CD8-positive, alpha-beta memory T cell (primary cell): Measurements from ENCODE around the gene AIM2. TPM values are rescaled to one million over a fixed set of nuclear protein-coding genes. Genes with fewer than 3 reads are reported as not detected.

Experiments used
- CTCF ChIA-PET: fragments of 350-600 bp; sonication (Branson Sonifier 250); formaldehyde crosslinking; loops from one replicate; lab custom pipeline; 2021; ENCODE audit warnings: antibody characterized with exemption; lab: Charles Lee
- POLR2A ChIA-PET: fragments of 350-600 bp; sonication (Branson Sonifier 250); formaldehyde crosslinking; loops from one replicate; lab custom pipeline; 2021; ENCODE audit warnings: antibody characterized with exemption; lab: Charles Lee
- DNase-seq, 5 donors: peaks; one replicate each; pipeline versions ENCODE4 v3.0.0 to v3.0.0-alpha.2; 2020 to 2022; ENCODE audit warnings: mixed read lengths in 1 of 5
- H3K27ac ChIP-seq: one replicate; pipeline ENCODE4 v1.7.0; 2013; ENCODE audit warnings: low read depth, mild to moderate bottlenecking, low read length, moderate library complexity
- H3K27me3 ChIP-seq: 2 replicates; pipeline ENCODE4 v1.7.0; 2013; ENCODE audit warnings: low read length, mild to moderate bottlenecking; ENCODE audit not compliant: insufficient read depth, poor library complexity, severe bottlenecking
- H3K36me3 ChIP-seq: 2 replicates; pipeline ENCODE4 v1.7.0; 2013; ENCODE audit warnings: mild to moderate bottlenecking, low read length, moderate library complexity; ENCODE audit not compliant: insufficient read depth
- H3K4me1 ChIP-seq: 2 replicates; pipeline ENCODE4 v1.7.0; 2013; ENCODE audit warnings: mild to moderate bottlenecking, low read length, moderate library complexity; ENCODE audit not compliant: insufficient read depth
- H3K4me3 ChIP-seq: 2 replicates; pipeline ENCODE4 v1.7.0; 2013; ENCODE audit warnings: mild to moderate bottlenecking, low read length
- H3K9me3 ChIP-seq: 2 replicates; pipeline ENCODE4 v1.7.0; 2013; ENCODE audit warnings: mild to moderate bottlenecking, low read length
- H3K27ac Mint-ChIP-seq, 8 donors: one replicate each; pipeline ENCODE4 v1.8.0; 2020 to 2021; ENCODE audit warnings: mixed read lengths in 8 of 8, mild to moderate bottlenecking in 6 of 8, inconsistent platforms in 3 of 8, moderate library complexity in 3 of 8
- H3K27me3 Mint-ChIP-seq, 2 donors: one replicate each; pipeline ENCODE4 v1.8.0; 2020 to 2021; ENCODE audit warnings: mixed read lengths in 2 of 2, mild to moderate bottlenecking in 1 of 2, moderate library complexity in 1 of 2
- H3K36me3 Mint-ChIP-seq, 3 donors: one replicate each; pipeline ENCODE4 v1.8.0; 2020 to 2021; ENCODE audit warnings: mixed read lengths in 3 of 3, inconsistent platforms in 1 of 3, mild to moderate bottlenecking in 1 of 3
- H3K4me1 Mint-ChIP-seq, 3 donors: one replicate each; pipeline ENCODE4 v1.8.0; 2020 to 2021; ENCODE audit warnings: mixed read lengths in 3 of 3, inconsistent platforms in 1 of 3, mild to moderate bottlenecking in 1 of 3
- H3K4me3 Mint-ChIP-seq, 7 donors: one replicate each; pipeline ENCODE4 v1.8.0; 2020 to 2021; ENCODE audit warnings: mixed read lengths in 7 of 7, mild to moderate bottlenecking in 6 of 7, moderate library complexity in 4 of 7, inconsistent platforms in 2 of 7
- H3K9me3 Mint-ChIP-seq, 5 donors: one replicate each; pipeline ENCODE4 v1.8.0; 2020 to 2022; ENCODE audit warnings: mixed read lengths in 5 of 5, mild to moderate bottlenecking in 3 of 5, moderate library complexity in 2 of 5, inconsistent platforms in 1 of 5
- polyA plus RNA-seq: library from polyadenylated mRNA; unstranded; fragments of 300-500 nt; fragmentation: Illumina TruSeq; gene quantifications from one replicate; pipeline ENCODE4 v1.2.3, GENCODE V29; 2021
- total RNA-seq, 2 experiments: library from RNA; stranded (reverse); gene quantifications; one replicate each; pipeline ENCODE4 v1.2.3, GENCODE V29; 2021

The AIM2 gene
- total and polyA plus RNA-seq, 3 experiments from 2014 or later: 3.7 to 42.3 (median 41.1) TPM

DNA sequence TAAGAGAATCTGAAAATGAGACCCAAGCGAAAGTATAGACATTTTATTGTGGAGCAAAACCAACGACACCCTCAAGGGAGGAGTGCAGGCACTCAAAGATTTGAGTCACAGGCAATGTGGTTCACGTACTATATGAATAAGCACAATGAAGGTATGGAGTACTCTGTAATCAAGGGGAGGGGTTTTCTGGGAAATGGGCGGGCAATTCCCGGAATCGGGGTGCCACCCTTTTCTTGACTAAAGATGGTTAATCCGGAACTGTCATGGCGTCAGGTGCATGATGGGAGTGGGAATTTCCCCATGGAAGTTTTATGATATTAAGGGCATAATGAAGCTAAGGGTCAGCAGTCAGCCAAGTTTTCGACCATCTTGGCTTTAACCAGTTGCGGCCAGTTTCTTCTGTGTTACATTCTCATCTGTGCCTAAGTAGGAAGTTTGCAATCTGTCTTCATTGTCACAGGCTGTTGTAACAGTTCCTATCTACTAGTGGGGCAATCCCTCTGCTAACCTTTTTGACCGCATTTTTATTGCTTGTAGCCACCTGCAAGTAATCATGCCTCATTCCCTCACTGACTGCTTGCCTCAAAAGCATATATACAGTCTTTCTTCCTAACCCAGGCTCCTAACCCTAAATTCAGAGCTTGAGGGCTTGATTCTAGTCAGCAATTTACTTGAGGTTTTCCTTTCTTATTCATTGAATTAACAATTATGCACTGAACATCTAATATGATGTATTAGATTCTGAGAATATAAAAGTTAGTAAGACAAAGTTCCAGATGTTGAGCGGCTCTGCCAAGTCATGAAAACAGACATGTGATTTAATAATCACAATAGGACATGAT, 775 bp upstream of the AIM2 start:
- Mint-ChIP-seq H3K9me3 (no peaks in the 10 kb centered on the region), H3K4me3 (peak overlapping the region; percentile 77 to 91 (median 83)), H3K4me1 (peaks cover 34 to 48% (median 42%) of the 10 kb centered on the region in 3 donors), H3K27ac (peak overlapping the region; percentile 87 to 98 (median 97)), H3K36me3 (peaks cover 0 to 10% (median 0%) of the 10 kb centered on the region in 3 donors), H3K27me3 (no peaks in the 10 kb centered on the region)
- Histone ChIP-seq H3K9me3 (no peaks in the 10 kb centered on the region), H3K4me3 (peak overlapping the region; percentile 49), H3K36me3 (no peaks in the 10 kb centered on the region), H3K27me3 (no peaks in the 10 kb centered on the region), H3K4me1 (peaks cover 31% of the 10 kb centered on the region), H3K27ac (peak overlapping the region; percentile 89)
- ChIA-PET CTCF (interaction anchor here (1.2 to 2.7 kb wide), 4 partner anchors 10 to 874 kb away, joined by 3 to 14 read pairs (median 4); no protein-coding TSS in a partner anchor), POLR2A (interaction anchor here (0.5 to 1.2 kb wide), 2 partner anchors 9 to 351 kb away, joined by 3 to 8 read pairs; no protein-coding TSS in a partner anchor)
- peak in 4 of 5 donors; percentile 73 to 91 (median 84) for DNase-seq

DNA sequence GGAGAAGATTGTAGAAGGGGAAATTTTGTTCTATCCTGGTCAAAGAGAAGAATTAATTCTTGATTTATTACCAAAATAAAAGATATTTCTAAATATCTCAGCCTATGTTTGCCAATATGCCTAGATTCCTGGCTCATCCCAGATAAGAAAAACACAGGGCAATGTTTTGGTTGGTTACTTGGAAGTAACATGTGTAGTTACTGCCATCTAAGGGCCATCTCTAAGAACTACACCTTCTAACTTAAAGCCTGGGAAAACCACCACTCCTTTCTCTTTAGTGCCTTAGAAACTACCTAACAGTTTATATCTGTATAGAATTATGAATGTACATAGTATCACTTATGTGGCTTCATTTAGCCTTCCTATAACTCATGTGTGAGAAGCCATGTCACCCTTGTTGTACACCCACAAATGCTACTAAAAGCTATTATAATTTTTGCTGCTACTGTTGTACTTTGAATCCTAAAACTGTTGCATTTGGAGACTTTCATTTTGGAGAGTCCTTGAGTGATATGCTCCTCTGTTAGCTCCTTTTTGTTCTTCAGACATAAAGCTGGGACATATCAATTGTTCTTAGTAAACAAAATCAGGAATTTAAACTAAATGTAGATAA, 4.5 kb downstream of the AIM2 start:
- peaks cover 37% of the 10 kb centered on the region for H3K4me1 ChIP-seq
- peaks cover 42 to 66% (median 59%) of the 10 kb centered on the region in 3 donors for H3K4me1 Mint-ChIP-seq

DNA sequence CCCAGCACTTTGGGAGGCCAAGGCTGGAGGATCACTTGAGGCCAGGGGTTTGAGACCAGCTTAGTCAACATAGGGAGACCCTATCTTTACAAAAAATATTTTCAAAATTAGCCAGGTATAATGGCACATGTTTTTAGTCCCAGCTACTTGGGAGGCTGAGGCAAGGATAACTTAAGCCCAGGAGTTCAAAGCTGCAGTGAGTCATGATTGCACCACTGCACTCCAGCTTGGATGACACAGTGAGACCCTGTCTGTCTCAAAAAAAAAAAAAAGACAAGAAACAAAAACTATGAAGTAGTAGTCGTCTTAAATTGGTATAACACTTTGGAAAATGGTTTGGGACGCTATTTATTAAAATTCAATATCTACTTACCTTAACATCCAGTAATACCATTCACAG, 7.7 kb downstream of the AIM2 start:
- no peak overlapping the region for H3K27ac ChIP-seq
- H3K4me1 Mint-ChIP-seq: peaks cover 22 to 47% (median 44%) of the 10 kb centered on the region in 3 donors
- H3K36me3 ChIP-seq: no peaks in the 10 kb centered on the region
- no peaks in the 10 kb centered on the region for H3K9me3 Mint-ChIP-seq
- DNase-seq: no peak
- no peaks in the 10 kb centered on the region for H3K27me3 Mint-ChIP-seq
- no peak overlapping the region for H3K4me3 ChIP-seq
- H3K27me3 ChIP-seq: no peaks in the 10 kb centered on the region
- peak overlapping the region in 2 of 7 donors; percentile 31 to 84 for H3K4me3 Mint-ChIP-seq
- H3K27ac Mint-ChIP-seq: peak overlapping the region in 3 of 8 donors; percentile 41 to 96 (median 57)
- peaks cover 0 to 16% (median 6%) of the 10 kb centered on the region in 3 donors for H3K36me3 Mint-ChIP-seq
- CTCF ChIA-PET: interaction anchor here (1.9 to 2.1 kb wide), 2 partner anchors 562 to 865 kb away, joined by 8 to 10 read pairs; no protein-coding TSS in a partner anchor
- peaks cover 16% of the 10 kb centered on the region for H3K4me1 ChIP-seq
- POLR2A ChIA-PET: interaction anchor here (1.7 kb wide), 1 partner anchor 8 kb away, joined by 8 read pairs; the partner anchor contains the start of gene AIM2
- H3K9me3 ChIP-seq: no peaks in the 10 kb centered on the region

More for the DNA sequence above, 4.5 kb downstream of the AIM2 start:
- Histone ChIP-seq H3K27ac (no peak overlapping the region), H3K27me3 (no peaks in the 10 kb centered on the region), H3K36me3 (no peaks in the 10 kb centered on the region), H3K4me3 (no peak overlapping the region), H3K9me3 (no peaks in the 10 kb centered on the region)
- CTCF ChIA-PET: interaction anchor here (0.8 to 3.9 kb wide), 12 partner anchors 8 to 952 kb away, joined by 3 to 32 read pairs (median 4); partner anchors contain the start of gene IFI16
- Mint-ChIP-seq H3K9me3 (no peaks in the 10 kb centered on the region), H3K4me3 (peak overlapping the region in 1 of 7 donors; percentile 14), H3K27me3 (no peaks in the 10 kb centered on the region), H3K36me3 (peaks cover 0 to 11% (median 1%) of the 10 kb centered on the region in 3 donors), H3K27ac (peak overlapping the region in 3 of 8 donors; percentile 6 to 72 (median 58))
- POLR2A ChIA-PET: no interaction called here
- peak in 2 of 5 donors; percentile 19 to 31 for DNase-seq

DNA sequence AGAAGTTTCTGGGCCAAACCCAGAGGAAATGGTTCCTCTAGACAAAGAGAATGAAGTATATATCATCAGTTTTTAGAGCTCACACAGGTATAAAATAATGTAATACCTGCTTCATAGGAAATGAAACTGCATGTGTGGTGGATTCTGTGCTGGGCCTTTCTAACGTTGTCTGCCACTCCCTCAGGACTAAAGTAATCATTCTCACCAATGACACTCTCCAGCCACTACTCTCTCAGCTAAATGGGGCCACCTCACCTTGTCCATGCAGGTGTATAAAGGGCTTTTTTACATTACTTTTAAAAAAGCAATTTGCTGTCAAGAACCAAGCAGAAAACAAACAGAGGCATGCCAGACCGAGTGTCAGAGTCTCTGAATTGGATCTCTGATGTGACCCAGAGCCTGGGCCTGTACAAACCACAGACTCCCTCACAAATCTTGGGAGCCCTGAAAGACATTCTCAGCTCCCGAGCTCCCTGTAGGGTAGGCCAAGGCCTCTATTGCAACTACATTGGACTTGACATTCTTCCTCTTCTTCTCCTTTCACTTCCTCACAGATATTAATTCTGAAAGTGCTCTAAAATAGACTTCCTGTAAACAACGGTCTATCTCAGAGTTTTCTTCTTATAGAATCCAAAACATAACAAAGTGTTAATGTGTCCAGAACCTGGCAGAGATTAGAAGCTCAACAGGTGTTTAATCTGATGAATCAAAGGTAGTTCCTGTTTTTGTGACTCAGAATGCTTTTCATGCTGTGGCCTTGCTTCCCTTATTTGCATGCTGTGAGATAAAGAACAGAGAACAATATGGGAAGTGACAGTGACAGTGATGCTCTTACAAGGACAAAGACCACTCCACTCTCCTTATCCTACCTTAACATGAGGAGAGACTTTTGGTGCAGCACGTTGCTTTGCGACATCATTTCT, 8.6 kb downstream of the AIM2 start:
- Mint-ChIP-seq H3K27me3 (no peaks in the 10 kb centered on the region), H3K27ac (peak overlapping the region; percentile 89 to 97 (median 96)), H3K4me1 (peaks cover 22 to 44% (median 42%) of the 10 kb centered on the region in 3 donors), H3K36me3 (peaks cover 0 to 23% (median 6%) of the 10 kb centered on the region in 3 donors), H3K4me3 (peak overlapping the region; percentile 1 to 84 (median 79)), H3K9me3 (no peaks in the 10 kb centered on the region)
- peak in 1 of 5 donors; percentile 10 for DNase-seq
- Histone ChIP-seq H3K36me3 (no peaks in the 10 kb centered on the region), H3K27me3 (no peaks in the 10 kb centered on the region), H3K4me1 (peaks cover 16% of the 10 kb centered on the region), H3K4me3 (peak overlapping the region; percentile 12), H3K9me3 (no peaks in the 10 kb centered on the region), H3K27ac (no peak overlapping the region)
- CTCF ChIA-PET: interaction anchor here (0.8 to 2.1 kb wide), 6 partner anchors 8 to 949 kb away, joined by 3 to 10 read pairs (median 4); partner anchors contain the start of gene AIM2
- POLR2A ChIA-PET: interaction anchor here (0.6 to 1.7 kb wide), 2 partner anchors 9 to 1221 kb away, joined by 3 to 8 read pairs; partner anchors contain the start of gene AIM2

DNA sequence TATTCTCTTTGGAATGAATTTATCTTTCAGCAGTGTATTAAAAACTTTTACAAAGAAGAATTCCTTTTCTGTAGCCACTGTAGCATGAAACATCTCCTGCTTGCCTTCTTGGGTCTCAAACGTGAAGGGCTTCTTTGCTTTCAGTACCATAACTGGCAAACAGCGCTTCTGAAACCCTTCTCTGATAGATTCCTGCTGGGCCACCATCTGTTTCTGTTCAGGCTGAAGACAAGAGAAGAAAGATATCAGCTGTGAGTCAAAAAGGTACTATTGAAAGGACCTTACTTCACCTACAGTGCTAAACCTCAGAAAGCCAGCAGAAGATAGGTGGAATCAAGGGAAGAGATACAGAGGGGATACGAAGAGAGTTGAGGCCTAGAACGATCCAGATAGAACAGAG, 10.5 kb downstream of the AIM2 start:
- no peaks in the 10 kb centered on the region for H3K27me3 Mint-ChIP-seq
- H3K36me3 ChIP-seq: no peaks in the 10 kb centered on the region

DNA sequence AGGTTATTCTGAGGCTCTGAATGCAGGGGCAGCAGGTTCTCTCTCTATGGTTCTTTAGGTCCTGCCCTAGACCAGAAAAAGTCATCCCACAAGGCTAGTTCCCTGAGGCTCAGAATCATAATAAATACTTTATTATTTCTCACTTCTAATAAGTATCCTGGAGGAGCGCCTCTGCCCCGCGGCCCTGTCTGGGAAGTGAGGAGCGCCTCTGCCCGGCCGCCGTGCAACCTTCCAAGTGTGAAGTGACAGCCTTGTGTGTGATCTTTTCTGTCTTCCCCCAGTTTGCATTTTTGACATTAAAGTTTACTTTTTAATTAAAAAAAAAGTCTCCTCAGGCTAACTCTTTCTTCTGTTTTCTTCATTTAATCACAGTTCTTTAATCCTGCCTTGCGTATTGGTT, 11.5 kb downstream of the AIM2 start:
- Histone ChIP-seq H3K4me1 (peaks cover 16% of the 10 kb centered on the region), H3K27ac (no peak overlapping the region), H3K27me3 (no peaks in the 10 kb centered on the region), H3K36me3 (no peaks in the 10 kb centered on the region), H3K9me3 (no peaks in the 10 kb centered on the region), H3K4me3 (no peak overlapping the region)
- H3K4me1 Mint-ChIP-seq: peaks cover 21 to 39% (median 34%) of the 10 kb centered on the region in 3 donors
- no peaks in the 10 kb centered on the region for H3K27me3 Mint-ChIP-seq
- no peaks in the 10 kb centered on the region for H3K9me3 Mint-ChIP-seq
- POLR2A ChIA-PET: no interaction called here
- H3K27ac Mint-ChIP-seq: no peak overlapping the region
- no peak overlapping the region for H3K4me3 Mint-ChIP-seq
- DNase-seq: no peak
- peaks cover 0 to 30% (median 10%) of the 10 kb centered on the region in 3 donors for H3K36me3 Mint-ChIP-seq
- CTCF ChIA-PET: no interaction called here

More for the DNA sequence above, 10.5 kb downstream of the AIM2 start:
- peaks cover 0 to 26% (median 10%) of the 10 kb centered on the region in 3 donors for H3K36me3 Mint-ChIP-seq
- Histone ChIP-seq H3K9me3 (no peaks in the 10 kb centered on the region), H3K4me1 (peaks cover 16% of the 10 kb centered on the region), H3K27ac (no peak overlapping the region), H3K27me3 (no peaks in the 10 kb centered on the region), H3K4me3 (no peak overlapping the region)
- no peak for DNase-seq
- peaks cover 22 to 37% (median 32%) of the 10 kb centered on the region in 3 donors for H3K4me1 Mint-ChIP-seq
- ChIA-PET CTCF (no interaction called here), POLR2A (no interaction called here)
- H3K27ac Mint-ChIP-seq: peak overlapping the region in 3 of 8 donors; percentile 38 to 87 (median 66)
- H3K4me3 Mint-ChIP-seq: no peak overlapping the region
- no peaks in the 10 kb centered on the region for H3K9me3 Mint-ChIP-seq

DNA sequence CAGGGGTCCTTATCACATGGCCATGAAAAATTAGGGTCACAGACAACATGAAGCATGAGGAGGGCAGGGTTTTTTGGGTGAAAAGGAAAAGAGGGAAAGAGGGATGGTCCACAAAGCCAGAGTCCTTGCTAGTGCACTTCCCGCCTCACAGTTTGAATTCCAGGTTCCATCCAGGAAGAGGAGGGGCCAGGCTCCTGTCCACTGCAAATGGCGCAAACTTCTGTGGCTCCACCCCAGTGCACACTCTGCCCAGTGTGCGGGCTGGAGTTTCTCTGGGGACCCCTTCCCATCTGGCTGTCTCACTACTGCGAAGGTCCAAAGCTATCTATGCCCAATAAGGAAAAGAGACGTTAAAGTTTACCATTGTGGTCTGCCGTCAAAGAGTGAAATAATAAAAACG, 17.8 kb downstream of the AIM2 start:
- H3K9me3 ChIP-seq: no peaks in the 10 kb centered on the region
- H3K9me3 Mint-ChIP-seq: no peaks in the 10 kb centered on the region
- DNase-seq: no peak
- no peak overlapping the region for H3K4me3 ChIP-seq
- H3K27ac ChIP-seq: no peak overlapping the region
- peaks cover 16% of the 10 kb centered on the region for H3K36me3 ChIP-seq
- peaks cover 18% of the 10 kb centered on the region for H3K4me1 ChIP-seq
- ChIA-PET POLR2A (interaction anchor here (0.7 kb wide), 1 partner anchor 865 kb away, joined by 4 read pairs; no protein-coding TSS in a partner anchor), CTCF (interaction anchor here (1.4 kb wide), 1 partner anchor 12 kb away, joined by 4 read pairs; no protein-coding TSS in a partner anchor)
- H3K27ac Mint-ChIP-seq: peak overlapping the region in 3 of 8 donors; percentile 50 to 77 (median 76)
- H3K27me3 ChIP-seq: no peaks in the 10 kb centered on the region
- H3K36me3 Mint-ChIP-seq: peaks cover 0 to 61% (median 23%) of the 10 kb centered on the region in 3 donors
- H3K4me1 Mint-ChIP-seq: peaks cover 17 to 37% (median 32%) of the 10 kb centered on the region in 3 donors
- H3K27me3 Mint-ChIP-seq: no peaks in the 10 kb centered on the region
- no peak overlapping the region for H3K4me3 Mint-ChIP-seq
